ENCODE results near the gene ACSM2B.
"Not testable (repeated sequence)": the region's sequence is repeated elsewhere in the genome, so short reads cannot be mapped to it uniquely, and the experiment has no call there.

ACSM2B gene

DNA sequence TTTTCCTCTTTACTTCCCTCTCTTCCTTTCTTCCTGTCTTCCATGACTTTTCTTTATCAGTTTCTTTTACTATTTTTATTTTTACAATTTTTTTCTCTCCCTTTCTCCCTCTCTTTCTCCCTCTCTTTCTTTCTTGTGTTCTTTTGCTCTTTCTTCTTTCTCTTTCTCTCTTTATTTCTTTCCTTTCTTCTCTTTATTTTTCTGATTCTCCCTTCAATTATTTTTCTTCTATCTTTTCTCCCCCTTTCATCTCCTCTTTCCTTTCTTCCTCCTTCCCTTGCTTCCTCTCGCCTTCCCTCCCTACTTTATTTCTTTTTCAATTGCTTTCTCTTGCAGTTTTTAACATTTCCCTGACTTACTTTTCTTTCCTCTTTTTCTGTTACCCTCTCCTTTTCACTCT is 39.5 kb downstream of the ACSM2B start:
- DNase-seq (ENCODE audit: low read depth in 2 of 2), result not testable (repeated sequence)

DNA sequence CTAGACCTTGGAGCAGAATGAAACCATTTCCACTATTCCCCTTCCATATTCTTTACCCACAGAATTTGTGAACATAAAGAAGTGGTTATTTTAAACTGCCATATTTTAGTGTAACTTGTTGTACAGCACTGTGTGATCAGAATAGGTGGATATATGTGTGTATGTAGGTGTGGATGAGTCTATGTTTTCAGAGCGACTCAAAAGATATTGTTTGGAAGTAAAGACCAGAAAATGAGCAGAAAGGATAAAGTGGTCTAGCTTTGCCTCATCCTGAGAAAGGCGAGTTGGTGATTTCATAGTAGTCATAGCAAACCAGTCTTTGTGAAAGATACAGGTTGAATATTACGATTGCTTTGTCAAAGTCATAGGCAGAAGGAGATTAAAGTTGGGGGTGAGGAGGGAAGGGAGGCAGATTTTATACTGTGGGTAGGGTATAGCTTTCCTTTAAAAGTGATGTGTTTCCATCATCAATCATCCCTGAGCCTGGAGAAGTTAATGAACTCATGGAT is 43.8 kb downstream of the ACSM2B start:
- not testable (repeated sequence) for DNase-seq (ENCODE audit: low read depth in 2 of 2)

DNA sequence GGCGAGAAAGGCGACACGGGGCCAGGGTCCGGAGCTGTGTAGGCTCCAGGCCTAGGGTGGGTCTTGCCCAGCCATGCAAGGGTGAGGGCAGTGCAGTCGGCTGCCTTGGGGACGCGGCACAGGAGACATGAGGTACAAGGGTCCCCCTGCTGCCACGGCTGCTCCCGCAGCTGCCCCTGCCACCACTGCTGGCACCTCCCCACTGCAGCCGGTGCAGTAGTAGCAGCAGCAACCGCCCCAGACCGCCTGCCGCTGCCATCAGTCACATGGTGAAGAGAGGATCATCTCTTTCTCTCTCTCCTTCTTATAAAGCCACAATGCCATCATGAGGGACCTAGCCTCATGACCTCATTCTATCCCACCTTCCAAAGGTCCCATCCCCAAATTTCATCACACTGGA is 44.4 kb downstream of the ACSM2B start:
- not testable (repeated sequence) for DNase-seq (ENCODE audit: low read depth in 2 of 2)

DNA sequence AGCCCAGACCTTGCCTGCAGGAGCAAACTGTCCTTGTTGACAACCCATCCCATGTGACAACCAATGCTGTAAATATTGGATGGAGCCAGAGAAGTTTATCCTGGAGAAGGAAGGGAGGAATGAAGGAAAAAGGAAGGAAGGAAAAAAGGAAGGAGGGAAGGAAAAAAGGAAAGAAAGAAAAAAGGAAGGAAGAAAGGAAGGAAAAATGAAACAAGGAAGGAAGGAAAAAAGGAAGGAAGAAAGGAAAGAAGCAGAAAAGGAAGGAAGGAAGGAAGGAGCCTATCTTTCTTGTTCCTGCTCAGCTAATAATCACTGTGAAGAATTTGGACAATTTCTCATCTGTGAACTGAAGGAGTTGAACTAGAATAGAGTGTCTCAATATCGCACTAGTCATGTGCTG is 56.1 kb downstream of the ACSM2B start:
- no peak for DNase-seq (ENCODE audit: low read depth in 2 of 2)

DNA sequence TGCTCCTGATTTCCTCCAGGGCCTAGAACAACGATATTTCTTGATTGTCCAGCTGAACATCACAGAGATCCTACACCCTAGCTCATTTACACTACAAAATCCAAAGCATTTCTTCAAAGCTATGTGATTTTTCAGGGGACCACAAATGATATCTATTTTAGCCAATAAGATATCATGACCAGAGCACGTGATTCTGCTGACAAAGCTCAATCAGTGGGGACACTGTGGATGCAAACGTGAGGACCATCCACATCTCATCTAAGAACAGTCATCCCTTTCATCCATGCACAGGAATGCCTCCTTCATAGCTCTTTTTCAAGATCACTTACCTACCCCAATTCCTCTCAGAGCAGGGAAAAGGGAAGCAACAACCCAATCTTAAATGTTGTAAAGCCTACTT is 56.9 kb downstream of the ACSM2B start:
- DNase-seq (ENCODE audit: low read depth in 2 of 2), result no peak

DNA sequence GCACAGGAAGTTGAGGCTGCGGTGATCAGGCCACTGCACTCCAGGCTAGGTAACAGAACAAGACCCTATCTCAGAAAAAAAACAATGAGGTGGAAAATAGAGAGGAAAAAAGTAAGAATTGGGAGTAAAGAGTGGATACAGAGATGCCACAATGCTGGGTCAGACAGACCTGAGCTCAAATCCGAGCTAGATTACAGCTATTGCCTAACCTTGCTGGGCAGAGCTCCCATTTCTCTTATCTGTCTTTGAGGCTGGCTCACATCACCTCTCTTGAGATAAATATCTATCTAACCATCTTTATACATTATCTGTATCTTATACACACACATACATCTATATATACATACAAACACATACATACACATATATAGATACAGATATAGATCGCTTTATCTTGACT is 59.0 kb downstream of the ACSM2B start:
- no peak for DNase-seq (ENCODE audit: low read depth in 2 of 2)

DNA sequence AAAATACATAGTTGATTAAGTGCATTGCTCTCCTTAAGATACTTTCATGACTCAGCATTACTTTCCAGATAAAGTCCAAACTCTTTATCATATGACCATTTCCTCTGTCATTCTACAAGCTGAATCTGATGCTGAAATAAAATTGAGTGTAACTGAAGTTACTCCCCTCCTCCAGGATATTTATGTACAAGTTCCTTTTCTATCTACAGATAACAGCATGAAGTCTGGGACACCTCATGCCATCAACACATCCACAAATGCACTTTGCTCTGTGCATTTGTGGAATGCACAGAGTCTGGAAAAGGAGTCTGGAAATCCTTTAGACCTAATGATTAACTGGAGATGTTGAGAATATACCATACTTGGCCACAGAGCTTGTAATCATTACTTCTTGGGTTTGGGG is 60.5 kb downstream of the ACSM2B start:
- no peak for DNase-seq (ENCODE audit: low read depth in 2 of 2)

DNA sequence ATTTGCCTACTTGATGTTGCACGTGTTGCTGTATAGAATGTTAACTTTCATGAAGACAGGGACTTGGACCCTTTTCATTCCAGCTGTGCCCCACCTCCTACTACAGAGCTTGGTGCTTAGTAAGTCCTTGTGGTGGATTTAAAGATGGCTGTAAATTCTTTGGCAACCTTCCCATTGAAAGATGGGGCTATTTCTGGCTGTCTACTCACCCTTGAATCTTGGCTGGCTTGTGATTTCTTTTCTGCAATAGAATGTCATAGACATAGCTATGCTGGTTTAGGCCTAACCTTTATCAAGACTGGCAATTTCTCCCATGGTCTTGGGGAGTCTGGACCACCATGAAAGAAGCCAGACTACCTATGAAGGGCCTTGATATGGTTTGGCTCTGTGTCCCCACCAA is 65.8 kb downstream of the ACSM2B start:
- DNase-seq (ENCODE audit: low read depth in 2 of 2), result no peak

DNA sequence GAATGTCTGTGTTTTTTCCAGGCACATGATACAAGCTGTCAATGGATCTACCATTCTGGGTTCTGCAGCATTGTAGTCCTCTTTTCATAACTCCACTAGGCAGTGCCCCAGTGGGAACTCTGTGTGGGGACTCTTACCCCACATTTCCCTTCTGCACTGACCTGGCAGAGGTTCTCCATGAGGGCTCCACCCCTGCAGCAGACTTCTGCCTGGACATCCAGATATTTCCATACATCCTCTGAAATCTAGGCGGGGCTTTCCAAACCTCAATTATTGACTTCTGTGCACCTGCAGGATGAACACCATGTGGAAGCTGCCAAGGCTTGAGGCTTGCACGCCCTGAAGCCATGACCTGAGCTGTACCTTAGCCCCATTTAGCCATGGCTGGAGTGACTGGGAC is 68.9 kb downstream of the ACSM2B start:
- no peak for DNase-seq (ENCODE audit: low read depth in 2 of 2)

DNA sequence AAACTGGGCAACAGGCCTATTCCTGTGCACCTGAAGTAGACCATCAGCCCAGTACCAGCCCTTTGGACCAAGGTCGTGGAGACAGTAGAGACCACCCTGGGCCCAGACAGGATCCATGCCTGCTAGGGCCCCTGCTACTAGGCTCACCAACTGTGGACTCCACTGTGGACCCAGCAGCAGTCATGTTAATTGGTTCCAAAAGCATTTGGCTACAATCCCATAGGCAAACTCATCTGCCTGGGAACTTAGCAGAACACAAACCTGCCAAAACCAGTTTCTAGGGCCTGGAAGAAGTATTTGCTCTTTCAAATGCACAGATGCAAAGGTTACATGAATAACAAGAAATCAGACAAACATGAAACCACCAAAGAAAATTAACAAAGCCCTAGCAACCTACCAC is 71.7 kb downstream of the ACSM2B start:
- no peak for DNase-seq (ENCODE audit: low read depth in 2 of 2)

DNA sequence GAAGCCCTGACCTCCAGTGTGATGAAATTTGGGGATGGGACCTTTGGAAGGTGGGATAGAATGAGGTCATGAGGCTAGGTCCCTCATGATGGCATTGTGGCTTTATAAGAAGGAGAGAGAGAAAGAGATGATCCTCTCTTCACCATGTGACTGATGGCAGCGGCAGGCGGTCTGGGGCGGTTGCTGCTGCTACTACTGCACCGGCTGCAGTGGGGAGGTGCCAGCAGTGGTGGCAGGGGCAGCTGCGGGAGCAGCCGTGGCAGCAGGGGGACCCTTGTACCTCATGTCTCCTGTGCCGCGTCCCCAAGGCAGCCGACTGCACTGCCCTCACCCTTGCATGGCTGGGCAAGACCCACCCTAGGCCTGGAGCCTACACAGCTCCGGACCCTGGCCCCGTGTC is 84.7 kb downstream of the ACSM2B start:
- not testable (repeated sequence) for DNase-seq (ENCODE audit: low read depth in 2 of 2)

DNA sequence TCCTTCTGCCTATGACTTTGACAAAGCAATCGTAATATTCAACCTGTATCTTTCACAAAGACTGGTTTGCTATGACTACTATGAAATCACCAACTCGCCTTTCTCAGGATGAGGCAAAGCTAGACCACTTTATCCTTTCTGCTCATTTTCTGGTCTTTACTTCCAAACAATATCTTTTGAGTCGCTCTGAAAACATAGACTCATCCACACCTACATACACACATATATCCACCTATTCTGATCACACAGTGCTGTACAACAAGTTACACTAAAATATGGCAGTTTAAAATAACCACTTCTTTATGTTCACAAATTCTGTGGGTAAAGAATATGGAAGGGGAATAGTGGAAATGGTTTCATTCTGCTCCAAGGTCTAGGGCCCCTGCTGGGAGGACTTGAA is 85.2 kb downstream of the ACSM2B start:
- not testable (repeated sequence) for DNase-seq (ENCODE audit: low read depth in 2 of 2)
